Glomerular visceral epithelial cell (primary cell): ENCODE measurements around the gene FANK1.
"Not testable (repeated sequence)": the region's sequence is repeated elsewhere in the genome, so short reads cannot be mapped to it uniquely, and the experiment has no call there.

Source experiments
- DNase-seq: peaks from one replicate; pipeline ENCODE4 v3.0.0-alpha.2; 2016; ENCODE audit errors: extremely low spot score

Gene FANK1

GRCh38 chr10:126021833-126022500 lies 125.6 kb downstream of the FANK1 start:
- DNase-seq: peak; percentile 65

GRCh38 chr10:126022841-126023240 lies 126.5 kb downstream of the FANK1 start:
- DNase-seq: no peak

GRCh38 chr10:126027692-126028091 lies 131.3 kb downstream of the FANK1 start:
- DNase-seq: no peak

- no peak for DNase-seq
Measured at GRCh38 chr10:126029999-126030398, 133.6 kb downstream of the FANK1 start.

GRCh38 chr10:126034586-126034985 lies 138.2 kb downstream of the FANK1 start:
- no peak for DNase-seq

- DNase-seq: no peak
Measured at GRCh38 chr10:126036515-126036914, 140.2 kb downstream of the FANK1 start.

- no peak for DNase-seq
Measured at GRCh38 chr10:126037946-126038345, 141.6 kb downstream of the FANK1 start.

- no peak for DNase-seq
Measured at GRCh38 chr10:126041117-126041516, 144.8 kb downstream of the FANK1 start.

- peak; percentile 99 for DNase-seq
Measured at GRCh38 chr10:126041804-126042231, 145.5 kb downstream of the FANK1 start.

- DNase-seq: peak; percentile 72
Measured at GRCh38 chr10:126042354-126042753, 146.0 kb downstream of the FANK1 start.

GRCh38 chr10:126042906-126043305 lies 146.5 kb downstream of the FANK1 start:
- no peak for DNase-seq

- no peak for DNase-seq
Measured at GRCh38 chr10:126043389-126043788, 147.0 kb downstream of the FANK1 start.

GRCh38 chr10:126045861-126046260 lies 149.5 kb downstream of the FANK1 start:
- no peak for DNase-seq

GRCh38 chr10:126046831-126047230 lies 150.5 kb downstream of the FANK1 start:
- DNase-seq: no peak

GRCh38 chr10:126047749-126048148 lies 151.4 kb downstream of the FANK1 start:
- not testable (repeated sequence) for DNase-seq

- peak; percentile 47 for DNase-seq
Measured at GRCh38 chr10:126049759-126050700, 153.7 kb downstream of the FANK1 start.

GRCh38 chr10:126052171-126052570 lies 155.8 kb downstream of the FANK1 start:
- no peak for DNase-seq

- no peak for DNase-seq
Measured at GRCh38 chr10:126054191-126054590, 157.8 kb downstream of the FANK1 start.

- no peak for DNase-seq
Measured at GRCh38 chr10:126057494-126057893, 161.1 kb downstream of the FANK1 start.

GRCh38 chr10:126058104-126058503 lies 161.7 kb downstream of the FANK1 start:
- DNase-seq: no peak

GRCh38 chr10:126058507-126058906 lies 162.1 kb downstream of the FANK1 start:
- no peak for DNase-seq
